Endothelial cell (in vitro differentiated cells): ENCODE results near the gene ETV6. TPM values are rescaled to one million over a fixed set of nuclear protein-coding genes. Genes with fewer than 3 reads are reported as not detected.

Experiments
- DNase-seq: peaks from one replicate; pipeline ENCODE4 v3.0.0; 2021; ENCODE audit warnings: low spot score
- H3K27ac Mint-ChIP-seq: one replicate; pipeline ENCODE4 v1.8.0; 2021; ENCODE audit warnings: mixed read lengths, inconsistent platforms; ENCODE audit not compliant: unreplicated experiment
- H3K27me3 Mint-ChIP-seq: one replicate; pipeline ENCODE4 v1.8.0; 2021; ENCODE audit warnings: mild to moderate bottlenecking, moderate library complexity, mixed read lengths, inconsistent platforms; ENCODE audit not compliant: unreplicated experiment
- H3K36me3 Mint-ChIP-seq: one replicate; pipeline ENCODE4 v1.8.0; 2021; ENCODE audit warnings: mild to moderate bottlenecking, low read depth, mixed read lengths, inconsistent platforms; ENCODE audit not compliant: unreplicated experiment
- H3K4me1 Mint-ChIP-seq: one replicate; pipeline ENCODE4 v1.8.0; 2021; ENCODE audit warnings: mild to moderate bottlenecking, mixed read lengths, inconsistent platforms; ENCODE audit not compliant: unreplicated experiment
- H3K4me3 Mint-ChIP-seq: one replicate; pipeline ENCODE4 v1.8.0; 2021; ENCODE audit warnings: mild to moderate bottlenecking, mixed read lengths, inconsistent platforms; ENCODE audit not compliant: unreplicated experiment
- H3K9me3 Mint-ChIP-seq: one replicate; pipeline ENCODE4 v1.8.0; 2021; ENCODE audit warnings: mixed read lengths, inconsistent platforms; ENCODE audit not compliant: unreplicated experiment
- total RNA-seq: library from RNA; stranded (reverse); fragmentation: NEBNext Ultra II Directional; extraction: Animal tissue kit (Norgen Biotek cat#: 25700); gene quantifications from one replicate; pipeline ENCODE4 v1.2.1, GENCODE V29; 2021; ENCODE audit not compliant: unreplicated experiment
- TF ChIP-seq, protein P1 (sequence below): fragments of 200-600 bp; sonication (generic); IDR thresholded peaks from one replicate; pipeline ENCODE4 v1.5.0; 2021; ENCODE audit warnings: antibody characterized with exemption; ENCODE audit not compliant: unreplicated experiment

Gene ETV6
- total RNA-seq, 1 donor from 2014 or later, result 98.7 TPM

DNA sequence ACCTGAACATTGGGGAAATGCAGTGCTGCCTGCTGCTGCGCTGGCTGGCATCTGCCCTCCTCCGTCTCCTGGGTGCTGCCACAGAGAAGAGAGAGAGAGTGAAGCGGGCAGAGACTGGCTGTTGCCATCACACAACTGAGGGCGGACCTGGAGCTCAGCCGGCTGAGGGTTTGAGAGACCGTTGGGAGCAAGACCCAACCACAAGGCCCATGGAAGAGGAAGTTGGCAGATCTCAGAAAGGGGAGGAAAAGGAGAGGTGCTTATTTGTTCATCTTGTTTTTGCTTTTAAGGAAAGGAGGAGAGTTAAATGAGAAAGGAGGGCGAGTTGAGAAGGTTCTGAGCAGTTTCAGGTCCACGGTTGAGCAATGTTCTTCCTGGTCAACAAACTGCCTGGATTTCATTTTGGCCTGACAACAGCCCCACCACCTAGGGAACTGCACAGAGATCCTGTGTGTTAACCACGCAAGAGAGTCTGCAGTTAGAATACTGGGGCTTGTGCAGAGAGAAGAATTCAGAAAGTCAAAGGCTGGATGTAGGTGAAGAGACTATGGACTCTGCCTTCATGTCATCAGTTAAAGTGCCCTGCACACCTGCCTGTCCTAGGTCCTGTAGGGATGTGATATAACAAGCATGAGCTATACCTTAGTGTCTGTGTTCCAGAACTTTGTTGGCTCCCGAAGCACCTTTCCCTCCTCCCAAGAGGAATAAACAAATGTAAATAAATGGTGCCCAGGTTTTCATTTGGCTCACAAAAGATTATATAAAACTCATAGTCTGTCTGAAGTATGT lies 124.6 kb downstream of the ETV6 start:
- TF ChIP-seq, protein P1, sequence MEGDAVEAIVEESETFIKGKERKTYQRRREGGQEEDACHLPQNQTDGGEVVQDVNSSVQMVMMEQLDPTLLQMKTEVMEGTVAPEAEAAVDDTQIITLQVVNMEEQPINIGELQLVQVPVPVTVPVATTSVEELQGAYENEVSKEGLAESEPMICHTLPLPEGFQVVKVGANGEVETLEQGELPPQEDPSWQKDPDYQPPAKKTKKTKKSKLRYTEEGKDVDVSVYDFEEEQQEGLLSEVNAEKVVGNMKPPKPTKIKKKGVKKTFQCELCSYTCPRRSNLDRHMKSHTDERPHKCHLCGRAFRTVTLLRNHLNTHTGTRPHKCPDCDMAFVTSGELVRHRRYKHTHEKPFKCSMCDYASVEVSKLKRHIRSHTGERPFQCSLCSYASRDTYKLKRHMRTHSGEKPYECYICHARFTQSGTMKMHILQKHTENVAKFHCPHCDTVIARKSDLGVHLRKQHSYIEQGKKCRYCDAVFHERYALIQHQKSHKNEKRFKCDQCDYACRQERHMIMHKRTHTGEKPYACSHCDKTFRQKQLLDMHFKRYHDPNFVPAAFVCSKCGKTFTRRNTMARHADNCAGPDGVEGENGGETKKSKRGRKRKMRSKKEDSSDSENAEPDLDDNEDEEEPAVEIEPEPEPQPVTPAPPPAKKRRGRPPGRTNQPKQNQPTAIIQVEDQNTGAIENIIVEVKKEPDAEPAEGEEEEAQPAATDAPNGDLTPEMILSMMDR, result no peak
- H3K27ac Mint-ChIP-seq, result peak overlapping the region; percentile 23
- peaks cover 46% of the 10 kb centered on the region for H3K36me3 Mint-ChIP-seq
- H3K4me1 Mint-ChIP-seq, result peaks cover 53% of the 10 kb centered on the region
- H3K9me3 Mint-ChIP-seq, result no peaks in the 10 kb centered on the region
- no peak for DNase-seq
- peaks cover 5% of the 10 kb centered on the region for H3K27me3 Mint-ChIP-seq
- H3K4me3 Mint-ChIP-seq, result peak overlapping the region; percentile 50

DNA sequence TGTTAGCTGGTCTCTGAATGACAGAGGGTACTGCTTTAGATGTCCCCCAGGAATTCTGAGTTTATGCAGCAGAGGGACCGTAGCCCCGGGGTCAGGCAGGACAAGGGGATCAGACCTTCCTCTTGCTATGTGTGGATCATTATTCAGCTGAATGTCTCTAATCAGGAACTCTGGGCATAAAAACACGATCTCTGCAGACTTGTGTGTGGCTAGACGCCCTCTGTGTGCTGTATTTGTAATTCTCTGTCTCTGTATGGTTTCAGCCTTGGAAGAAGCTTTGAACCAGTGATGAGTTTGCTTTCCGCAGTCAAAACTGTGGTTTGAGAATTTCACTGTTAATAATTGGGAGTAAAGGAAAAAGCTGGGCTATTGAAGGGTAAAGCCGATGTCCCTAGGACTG lies 125.3 kb downstream of the ETV6 start:
- DNase-seq, result no peak
- peaks cover 39% of the 10 kb centered on the region for H3K36me3 Mint-ChIP-seq
- TF ChIP-seq, protein P1, result no peak
- H3K4me3 Mint-ChIP-seq, result no peak overlapping the region
- peaks cover 5% of the 10 kb centered on the region for H3K27me3 Mint-ChIP-seq
- H3K27ac Mint-ChIP-seq, result peak overlapping the region; percentile 11
- H3K4me1 Mint-ChIP-seq, result peaks cover 45% of the 10 kb centered on the region
- no peaks in the 10 kb centered on the region for H3K9me3 Mint-ChIP-seq

DNA sequence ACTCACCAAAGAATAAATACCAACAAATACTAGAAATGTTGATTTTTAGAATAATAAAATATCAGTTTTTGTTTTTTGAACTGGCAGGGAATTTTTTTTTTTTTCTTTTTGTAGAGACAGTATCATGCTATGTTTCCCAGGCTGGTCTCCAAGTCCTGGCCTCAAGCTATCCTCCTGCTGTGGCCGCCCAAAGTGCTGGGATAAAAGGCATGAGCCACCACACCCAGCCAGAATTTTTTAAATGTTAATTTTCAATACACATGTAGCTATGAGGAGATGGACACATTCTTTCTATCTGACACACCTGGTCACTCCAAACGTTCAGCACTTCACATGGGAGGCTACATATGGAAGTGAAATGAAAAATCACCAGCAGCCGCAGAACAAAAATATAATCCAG lies 126.8 kb downstream of the ETV6 start:
- DNase-seq, result no peak
- Mint-ChIP-seq H3K9me3 (no peaks in the 10 kb centered on the region), H3K27me3 (peaks cover 5% of the 10 kb centered on the region), H3K36me3 (peaks cover 35% of the 10 kb centered on the region), H3K4me1 (peaks cover 39% of the 10 kb centered on the region), H3K4me3 (no peak overlapping the region), H3K27ac (no peak overlapping the region)
- TF ChIP-seq, protein P1, result no peak

DNA sequence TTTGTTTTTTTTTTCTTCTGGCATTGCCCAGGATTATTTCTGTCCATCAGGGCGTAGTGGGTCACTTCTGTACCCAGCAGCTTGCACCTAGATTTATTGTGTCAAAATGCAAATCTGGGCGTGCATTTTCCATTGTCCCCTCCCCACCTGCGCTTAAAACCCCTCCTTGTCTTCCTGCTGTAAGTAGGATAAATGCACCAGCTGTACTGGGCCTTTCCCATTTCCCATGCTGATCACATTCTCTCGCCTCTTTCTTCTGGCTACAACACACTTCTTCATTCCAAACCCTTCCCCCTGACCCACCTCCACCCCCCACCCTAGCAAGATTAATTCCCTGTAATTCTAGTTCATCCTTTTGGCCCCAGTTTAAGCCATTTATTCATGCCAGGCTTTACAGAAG lies 128.0 kb downstream of the ETV6 start:
- Mint-ChIP-seq H3K9me3 (no peaks in the 10 kb centered on the region), H3K36me3 (peaks cover 27% of the 10 kb centered on the region), H3K4me1 (peaks cover 44% of the 10 kb centered on the region), H3K27ac (no peak overlapping the region), H3K4me3 (peak overlapping the region; percentile 10), H3K27me3 (peaks cover 7% of the 10 kb centered on the region)
- DNase-seq, result no peak
- TF ChIP-seq, protein P1, result no peak

DNA sequence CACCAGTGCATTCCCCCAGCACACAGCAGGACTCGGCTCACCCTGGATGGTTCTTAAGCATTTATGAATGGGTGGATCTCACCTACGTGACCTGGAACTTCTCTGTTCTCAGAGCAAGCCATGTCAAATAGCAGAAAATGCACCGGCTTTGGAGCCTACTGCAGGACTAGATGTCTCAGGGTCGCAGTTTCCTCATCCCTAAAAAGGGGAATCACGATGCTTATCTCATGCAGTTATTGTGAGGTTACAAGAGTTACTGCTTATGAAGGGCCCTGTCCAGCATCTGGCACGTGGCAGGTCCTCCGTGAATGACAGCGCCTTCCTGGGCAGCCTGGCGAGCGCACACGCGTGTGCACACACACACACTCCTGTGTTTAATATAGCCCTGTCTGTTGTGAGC lies 128.5 kb downstream of the ETV6 start:
- Mint-ChIP-seq H3K9me3 (no peaks in the 10 kb centered on the region), H3K27me3 (peaks cover 7% of the 10 kb centered on the region), H3K27ac (no peak overlapping the region), H3K36me3 (peaks cover 28% of the 10 kb centered on the region), H3K4me1 (peaks cover 47% of the 10 kb centered on the region), H3K4me3 (no peak overlapping the region)
- no peak for DNase-seq
- TF ChIP-seq, protein P1, result no peak
